ENCODE data around the gene CTXND2. TPM values are rescaled to one million over a fixed set of nuclear protein-coding genes. Genes with fewer than 3 reads are reported as not detected.
"Not testable (repeated sequence)": the region's sequence is repeated elsewhere in the genome, so short reads cannot be mapped to it uniquely, and the experiment has no call there.

CTXND2 gene
- polyA plus RNA-seq, 1 donor (not counting 4 experiments of a cell fraction or from before 2014, with no cell fraction given): not detected

DNA sequence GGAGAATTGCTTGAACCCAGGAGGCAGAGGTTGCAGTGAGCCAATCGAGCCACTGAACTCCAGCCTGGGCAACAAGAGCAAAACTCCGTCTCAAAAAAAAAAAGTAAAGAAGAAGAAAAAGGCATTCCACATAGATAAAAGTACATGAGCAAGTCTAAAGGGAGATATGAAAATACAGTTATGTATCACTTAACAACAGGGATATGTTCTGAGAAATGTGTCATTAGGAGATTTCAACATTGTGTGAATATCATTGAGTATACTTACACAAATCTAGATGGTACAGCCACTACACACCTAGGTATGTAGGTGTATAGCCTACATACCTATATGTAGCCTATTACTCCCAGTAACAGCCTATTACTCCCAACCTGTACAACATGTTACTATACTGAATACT lies 23.2 kb upstream of the CTXND2 start:
- no peaks in the 10 kb centered on the region for H3K27me3 ChIP-seq (ENCODE audit: control insufficient read depth, extremely low read depth, insufficient read depth, low read length)
- no peak for DNase-seq (ENCODE audit: low read depth, low spot score)
- no peaks in the 10 kb centered on the region for H3K4me1 ChIP-seq (ENCODE audit: control insufficient read depth, extremely low read depth, insufficient read depth, low read length)
- no peak overlapping the region for H3K9ac ChIP-seq (ENCODE audit: control insufficient read depth, extremely low read depth, insufficient read depth, low read length)
- no peak overlapping the region for H3K27ac ChIP-seq (ENCODE audit: control insufficient read depth, insufficient read depth, low read length)
- peaks cover 19% of the 10 kb centered on the region for H3K79me2 ChIP-seq (ENCODE audit: control insufficient read depth, insufficient read depth, low read length)
- no peak overlapping the region for H2AFZ ChIP-seq (ENCODE audit: control insufficient read depth, low read length)
- dilution Hi-C loops (cut with MboI; ENCODE audit: extremely low pct_ligation_motif_present, low sequenced_read_pairs): no loop called here
- H3K9me3 ChIP-seq (ENCODE audit: control insufficient read depth, low read depth, low read length): no peaks in the 10 kb centered on the region
- no peaks in the 10 kb centered on the region for H3K36me3 ChIP-seq (ENCODE audit: control insufficient read depth in 2 of 2, extremely low read depth in 1 of 2, insufficient read depth in 2 of 2, low read length in 2 of 2)
- no peak for TF ChIP-seq EZH2 (IDR thresholded peaks at IDR 0.05; ENCODE audit: low read length)
- TF ChIP-seq, protein P1, sequence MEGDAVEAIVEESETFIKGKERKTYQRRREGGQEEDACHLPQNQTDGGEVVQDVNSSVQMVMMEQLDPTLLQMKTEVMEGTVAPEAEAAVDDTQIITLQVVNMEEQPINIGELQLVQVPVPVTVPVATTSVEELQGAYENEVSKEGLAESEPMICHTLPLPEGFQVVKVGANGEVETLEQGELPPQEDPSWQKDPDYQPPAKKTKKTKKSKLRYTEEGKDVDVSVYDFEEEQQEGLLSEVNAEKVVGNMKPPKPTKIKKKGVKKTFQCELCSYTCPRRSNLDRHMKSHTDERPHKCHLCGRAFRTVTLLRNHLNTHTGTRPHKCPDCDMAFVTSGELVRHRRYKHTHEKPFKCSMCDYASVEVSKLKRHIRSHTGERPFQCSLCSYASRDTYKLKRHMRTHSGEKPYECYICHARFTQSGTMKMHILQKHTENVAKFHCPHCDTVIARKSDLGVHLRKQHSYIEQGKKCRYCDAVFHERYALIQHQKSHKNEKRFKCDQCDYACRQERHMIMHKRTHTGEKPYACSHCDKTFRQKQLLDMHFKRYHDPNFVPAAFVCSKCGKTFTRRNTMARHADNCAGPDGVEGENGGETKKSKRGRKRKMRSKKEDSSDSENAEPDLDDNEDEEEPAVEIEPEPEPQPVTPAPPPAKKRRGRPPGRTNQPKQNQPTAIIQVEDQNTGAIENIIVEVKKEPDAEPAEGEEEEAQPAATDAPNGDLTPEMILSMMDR (optimal IDR thresholded peaks at IDR 0.05 in 1 of 3, IDR thresholded peaks at IDR 0.05 in 1 of 3, conservative IDR thresholded peaks at IDR 0.05 in 1 of 3; ENCODE audit: extremely low read depth in 1 of 3, insufficient read depth in 2 of 3, low read length in 3 of 3): no peak
- H3K4me3 ChIP-seq (ENCODE audit: control insufficient read depth in 2 of 3, extremely low read depth in 1 of 3, insufficient read depth in 2 of 3, low read depth in 1 of 3, low read length in 3 of 3): no peak overlapping the region
- no peak for FAIRE-seq
- no peaks in the 10 kb centered on the region for H3K9me1 ChIP-seq (ENCODE audit: control insufficient read depth, extremely low read depth, insufficient read depth, low read length)
- H4K20me1 ChIP-seq (ENCODE audit: control insufficient read depth, extremely low read depth, insufficient read depth, low read length): no peaks in the 10 kb centered on the region
- H3K4me2 ChIP-seq (ENCODE audit: control insufficient read depth, extremely low read depth, insufficient read depth, low read depth, low read length): no peak overlapping the region

- H3K4me2 ChIP-seq (ENCODE audit: control insufficient read depth, extremely low read depth, insufficient read depth, low read depth, low read length); H4K20me1 ChIP-seq (ENCODE audit: control insufficient read depth, extremely low read depth, insufficient read depth, low read length); H3K4me3 ChIP-seq (ENCODE audit: control insufficient read depth in 2 of 3, extremely low read depth in 1 of 3, insufficient read depth in 2 of 3, low read depth in 1 of 3, low read length in 3 of 3): not testable (repeated sequence)
Observed at GRCh38 chr1:150864200-150864599, 22.7 kb upstream of the CTXND2 start.

DNA sequence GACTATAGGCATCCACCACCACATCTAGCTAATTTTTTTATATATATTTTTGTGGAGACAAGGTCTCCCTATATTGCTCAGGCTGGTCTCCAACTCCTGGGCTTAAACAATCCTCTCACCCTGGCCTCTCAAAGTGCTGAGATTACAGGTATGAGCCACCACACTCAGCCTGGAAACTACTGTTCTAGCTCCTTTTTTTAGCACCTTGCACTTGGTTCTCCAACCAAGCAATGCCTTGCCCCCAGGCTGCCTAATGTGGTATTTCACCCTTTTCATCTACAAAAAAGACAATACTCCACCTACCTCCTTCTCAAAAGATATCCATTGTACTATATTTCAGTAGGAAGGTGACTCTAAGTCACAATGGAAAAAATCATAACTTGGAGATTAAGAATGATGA lies 17.3 kb upstream of the CTXND2 start:
- FAIRE-seq: no peak
- dilution Hi-C loops (cut with MboI; ENCODE audit: extremely low pct_ligation_motif_present, low sequenced_read_pairs): no loop called here

More at GRCh38 chr1:150864200-150864599, 22.7 kb upstream of the CTXND2 start:
- H2AFZ ChIP-seq (ENCODE audit: control insufficient read depth, low read length); H3K27ac ChIP-seq (ENCODE audit: control insufficient read depth, insufficient read depth, low read length); DNase-seq (ENCODE audit: low read depth, low spot score); H3K9me1 ChIP-seq (ENCODE audit: control insufficient read depth, extremely low read depth, insufficient read depth, low read length); H3K9ac ChIP-seq (ENCODE audit: control insufficient read depth, extremely low read depth, insufficient read depth, low read length); FAIRE-seq; H3K36me3 ChIP-seq (ENCODE audit: control insufficient read depth in 2 of 2, extremely low read depth in 1 of 2, insufficient read depth in 2 of 2, low read length in 2 of 2); H3K27me3 ChIP-seq (ENCODE audit: control insufficient read depth, extremely low read depth, insufficient read depth, low read length); H3K4me1 ChIP-seq (ENCODE audit: control insufficient read depth, extremely low read depth, insufficient read depth, low read length); dilution Hi-C loops (cut with MboI; ENCODE audit: extremely low pct_ligation_motif_present, low sequenced_read_pairs); H3K9me3 ChIP-seq (ENCODE audit: control insufficient read depth, low read depth, low read length): not testable (repeated sequence)
- peaks cover 22% of the 10 kb centered on the region for H3K79me2 ChIP-seq (ENCODE audit: control insufficient read depth, insufficient read depth, low read length)

More for the DNA sequence above, 17.3 kb upstream of the CTXND2 start:
- Histone ChIP-seq H3K9me1 (ENCODE audit: control insufficient read depth, extremely low read depth, insufficient read depth, low read length) (no peaks in the 10 kb centered on the region), H3K4me2 (ENCODE audit: control insufficient read depth, extremely low read depth, insufficient read depth, low read depth, low read length) (no peak overlapping the region), H3K36me3 (ENCODE audit: control insufficient read depth in 2 of 2, extremely low read depth in 1 of 2, insufficient read depth in 2 of 2, low read length in 2 of 2) (peaks cover 2 to 4% of the 10 kb centered on the region in 2 experiments), H2AFZ (ENCODE audit: control insufficient read depth, low read length) (no peak overlapping the region), H3K27ac (ENCODE audit: control insufficient read depth, insufficient read depth, low read length) (no peak overlapping the region), H4K20me1 (ENCODE audit: control insufficient read depth, extremely low read depth, insufficient read depth, low read length) (no peaks in the 10 kb centered on the region), H3K79me2 (ENCODE audit: control insufficient read depth, insufficient read depth, low read length) (peaks cover 39% of the 10 kb centered on the region), H3K4me1 (ENCODE audit: control insufficient read depth, extremely low read depth, insufficient read depth, low read length) (peaks cover 4% of the 10 kb centered on the region), H3K27me3 (ENCODE audit: control insufficient read depth, extremely low read depth, insufficient read depth, low read length) (no peaks in the 10 kb centered on the region), H3K9me3 (ENCODE audit: control insufficient read depth, low read depth, low read length) (no peaks in the 10 kb centered on the region), H3K4me3 (ENCODE audit: control insufficient read depth in 2 of 3, extremely low read depth in 1 of 3, insufficient read depth in 2 of 3, low read depth in 1 of 3, low read length in 3 of 3) (no peak overlapping the region), H3K9ac (ENCODE audit: control insufficient read depth, extremely low read depth, insufficient read depth, low read length) (no peak overlapping the region)
- DNase-seq (ENCODE audit: low read depth, low spot score): no peak
- TF ChIP-seq, protein P1 (optimal IDR thresholded peaks at IDR 0.05 in 1 of 3, IDR thresholded peaks at IDR 0.05 in 1 of 3, conservative IDR thresholded peaks at IDR 0.05 in 1 of 3; ENCODE audit: extremely low read depth in 1 of 3, insufficient read depth in 2 of 3, low read length in 3 of 3): peak in 1 of 3 experiments; percentile 10
- TF ChIP-seq EZH2 (IDR thresholded peaks at IDR 0.05; ENCODE audit: low read length): no peak

Data from keratinocyte (primary cell).